ENCODE data around the gene GALNT3.

- no peak for TF ChIP-seq POLR2A (IDR thresholded peaks at IDR 0.05; ENCODE audit: low read length)
- TF ChIP-seq GATA1 (IDR thresholded peaks at IDR 0.05; ENCODE audit: low read depth, low read length), result no peak
Observed at GRCh38 chr2:165718610-165719210, 75.3 kb downstream of the GALNT3 start.

All from erythroblast (primary cell).